Measurements from ENCODE around the gene POLE2. TPM values are rescaled to one million over a fixed set of nuclear protein-coding genes. Genes with fewer than 3 reads are reported as not detected.

The POLE2 gene
- total RNA-seq, 4 donors from 2014 or later: 3.2 to 8.4 (median 4.6) TPM

- no peak for DNase-seq (ENCODE audit: low spot score in 2 of 2)
- Histone ChIP-seq H3K4me1 (peaks cover 34% of the 10 kb centered on the region), H3K27me3 (no peaks in the 10 kb centered on the region), H3K9me3 (no peaks in the 10 kb centered on the region), H3K27ac (peak overlapping the region; percentile 97), H3K36me3 (no peaks in the 10 kb centered on the region), H3K4me3 (peak overlapping the region; percentile 92)
- 34% methylated on average over 6 of the region's 6 CpGs for WGBS
- no peak for TF ChIP-seq POLR2AphosphoS5 (IDR thresholded peaks at IDR 0.05)
These were observed 4.3 kb upstream of the POLE2 start for GRCh38 chr14:49692193-49692757.

GRCh38 chr14:49691031-49691430 is 3.0 kb upstream of the POLE2 start:
- Histone ChIP-seq H3K36me3 (no peaks in the 10 kb centered on the region), H3K4me1 (peaks cover 37% of the 10 kb centered on the region), H3K27ac (no peak overlapping the region), H3K4me3 (no peak overlapping the region), H3K9me3 (no peaks in the 10 kb centered on the region), H3K27me3 (no peaks in the 10 kb centered on the region)
- WGBS: 80% methylated on average over 4 of the region's 4 CpGs
- DNase-seq (ENCODE audit: low spot score in 2 of 2): no peak
- no peak for TF ChIP-seq EP300 (IDR thresholded peaks at IDR 0.05)
- TF ChIP-seq POLR2A (IDR thresholded peaks at IDR 0.05): no peak
- TF ChIP-seq CTCF (IDR thresholded peaks at IDR 0.05): no peak
- no peak for TF ChIP-seq POLR2AphosphoS5 (IDR thresholded peaks at IDR 0.05)

GRCh38 chr14:49688701-49689030 is 652 bp upstream of the POLE2 start:
- 92% methylated on average over 8 of the region's 8 CpGs for WGBS
- DNase-seq (ENCODE audit: low spot score in 2 of 2): no peak
- Histone ChIP-seq H3K4me3 (peak overlapping the region; percentile 83), H3K27ac (peak overlapping the region; percentile 80), H3K27me3 (no peaks in the 10 kb centered on the region), H3K36me3 (no peaks in the 10 kb centered on the region), H3K9me3 (no peaks in the 10 kb centered on the region), H3K4me1 (peaks cover 25% of the 10 kb centered on the region)
- TF ChIP-seq POLR2AphosphoS5 (IDR thresholded peaks at IDR 0.05) (no peak), CTCF (IDR thresholded peaks at IDR 0.05) (no peak), EP300 (IDR thresholded peaks at IDR 0.05) (no peak), POLR2A (IDR thresholded peaks at IDR 0.05) (no peak)

- Histone ChIP-seq H3K4me1 (peaks cover 16% of the 10 kb centered on the region), H3K27ac (no peak overlapping the region), H3K27me3 (no peaks in the 10 kb centered on the region), H3K9me3 (no peaks in the 10 kb centered on the region), H3K36me3 (no peaks in the 10 kb centered on the region), H3K4me3 (no peak overlapping the region)
- no peak for DNase-seq (ENCODE audit: low spot score in 2 of 2)
- TF ChIP-seq POLR2AphosphoS5 (IDR thresholded peaks at IDR 0.05): no peak
- no peak for TF ChIP-seq EP300 (IDR thresholded peaks at IDR 0.05)
- TF ChIP-seq CTCF (IDR thresholded peaks at IDR 0.05): no peak
- TF ChIP-seq POLR2A (IDR thresholded peaks at IDR 0.05): no peak
- WGBS: 91% methylated on average over 4 of the region's 4 CpGs
These were observed 1.6 kb downstream of the POLE2 start for GRCh38 chr14:49686425-49686824.

- no peaks in the 10 kb centered on the region for H3K27me3 ChIP-seq
- DNase-seq (ENCODE audit: low spot score in 2 of 2): no peak
- no peaks in the 10 kb centered on the region for H3K36me3 ChIP-seq
- no peak for TF ChIP-seq POLR2A (IDR thresholded peaks at IDR 0.05)
- no peak for TF ChIP-seq CTCF (IDR thresholded peaks at IDR 0.05)
- TF ChIP-seq POLR2AphosphoS5 (IDR thresholded peaks at IDR 0.05): no peak
- TF ChIP-seq EP300 (IDR thresholded peaks at IDR 0.05): no peak
- WGBS: 41% methylated on average over 2 of the region's 2 CpGs
- no peaks in the 10 kb centered on the region for H3K4me1 ChIP-seq
- no peaks in the 10 kb centered on the region for H3K9me3 ChIP-seq
- no peak overlapping the region for H3K4me3 ChIP-seq
- H3K27ac ChIP-seq: no peak overlapping the region
These were observed 8.7 kb downstream of the POLE2 start for GRCh38 chr14:49679271-49679670.

- H3K27ac ChIP-seq: no peak overlapping the region
- WGBS: 99% methylated on average over 4 of the region's 4 CpGs
- H3K27me3 ChIP-seq: no peaks in the 10 kb centered on the region
- no peaks in the 10 kb centered on the region for H3K36me3 ChIP-seq
- peak in 1 of 2 donors; percentile 38 for DNase-seq (ENCODE audit: low spot score in 2 of 2)
- H3K4me1 ChIP-seq: no peaks in the 10 kb centered on the region
- TF ChIP-seq POLR2AphosphoS5 (IDR thresholded peaks at IDR 0.05): no peak
- no peak for TF ChIP-seq CTCF (IDR thresholded peaks at IDR 0.05)
- TF ChIP-seq EP300 (IDR thresholded peaks at IDR 0.05): no peak
- no peak for TF ChIP-seq POLR2A (IDR thresholded peaks at IDR 0.05)
- no peak overlapping the region for H3K4me3 ChIP-seq
- no peaks in the 10 kb centered on the region for H3K9me3 ChIP-seq
These were observed 10.4 kb downstream of the POLE2 start for GRCh38 chr14:49677643-49678042.

All from suprapubic skin (tissue), 4 donors.